ENCODE data around the gene CDKL2.

DNA sequence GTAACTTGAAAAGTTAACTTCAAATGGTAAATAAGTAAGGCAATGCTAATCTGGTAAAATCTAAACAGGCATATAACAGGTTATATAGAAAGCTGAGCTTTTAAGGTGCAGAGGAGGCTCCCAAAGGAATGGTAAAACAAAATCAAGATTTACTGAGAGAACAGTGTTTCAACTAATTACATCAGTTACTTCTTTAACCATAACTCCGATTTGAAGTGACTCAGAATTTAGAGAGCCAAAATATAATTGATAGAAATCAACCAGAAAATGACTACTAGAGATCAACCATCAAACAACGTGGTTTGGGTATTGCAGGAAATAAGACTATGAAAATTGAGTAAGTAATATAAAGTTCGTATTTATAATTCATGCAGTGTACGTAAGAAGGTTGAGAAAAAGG is 36.0 kb upstream of the CDKL2 start:
- TF ChIP-seq, protein P1, sequence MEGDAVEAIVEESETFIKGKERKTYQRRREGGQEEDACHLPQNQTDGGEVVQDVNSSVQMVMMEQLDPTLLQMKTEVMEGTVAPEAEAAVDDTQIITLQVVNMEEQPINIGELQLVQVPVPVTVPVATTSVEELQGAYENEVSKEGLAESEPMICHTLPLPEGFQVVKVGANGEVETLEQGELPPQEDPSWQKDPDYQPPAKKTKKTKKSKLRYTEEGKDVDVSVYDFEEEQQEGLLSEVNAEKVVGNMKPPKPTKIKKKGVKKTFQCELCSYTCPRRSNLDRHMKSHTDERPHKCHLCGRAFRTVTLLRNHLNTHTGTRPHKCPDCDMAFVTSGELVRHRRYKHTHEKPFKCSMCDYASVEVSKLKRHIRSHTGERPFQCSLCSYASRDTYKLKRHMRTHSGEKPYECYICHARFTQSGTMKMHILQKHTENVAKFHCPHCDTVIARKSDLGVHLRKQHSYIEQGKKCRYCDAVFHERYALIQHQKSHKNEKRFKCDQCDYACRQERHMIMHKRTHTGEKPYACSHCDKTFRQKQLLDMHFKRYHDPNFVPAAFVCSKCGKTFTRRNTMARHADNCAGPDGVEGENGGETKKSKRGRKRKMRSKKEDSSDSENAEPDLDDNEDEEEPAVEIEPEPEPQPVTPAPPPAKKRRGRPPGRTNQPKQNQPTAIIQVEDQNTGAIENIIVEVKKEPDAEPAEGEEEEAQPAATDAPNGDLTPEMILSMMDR (conservative IDR thresholded peaks at IDR 0.05; ENCODE audit: low read length), result no peak
- no peak for TF ChIP-seq EZH2phosphoT487 (IDR thresholded peaks at IDR 0.05; ENCODE audit: borderline replicate concordance)

All from Loucy (cell line).